SU-DHL-6 (cell line): ENCODE results near the gene SERPINB10.

Experiments used
- CTCF ChIP-seq: fragments of 200-600 bp; sonication (generic); IDR thresholded peaks from one replicate; pipeline ENCODE4 v1.5.1; 2017; ENCODE audit warnings: antibody characterized with exemption, mild to moderate bottlenecking, low read length, moderate library complexity; ENCODE audit not compliant: insufficient read depth, poor library complexity, severe bottlenecking
- EZH2phosphoT487 ChIP-seq: fragments of 200-600 bp; sonication (generic), shearing (Covaris generic); conservative IDR thresholded peaks from 2 replicates; pipeline ENCODE4 v1.6.1; 2018; ENCODE audit warnings: mild to moderate bottlenecking, antibody characterized with exemption, low read length, moderate library complexity, mixed read lengths

GRCh38 chr18:63895190-63895589 is 12.6 kb upstream of the SERPINB10 start:
- TF ChIP-seq CTCF, result no peak
- TF ChIP-seq EZH2phosphoT487, result no peak
